GM23248 (cell line): ENCODE data around the gene ZFP36L1. TPM values are rescaled to one million over a fixed set of nuclear protein-coding genes. Genes with fewer than 3 reads are reported as not detected.

Experiments
- DNase-seq: peaks from one replicate; pipeline ENCODE4 v3.0.0-alpha.2; 2015
- H2AFZ ChIP-seq: fragments of 200-600 bp; sonication (generic); 2 replicates; pipeline ENCODE4 v1.6.1; 2016; ENCODE audit warnings: antibody characterized with exemption
- H3F3A ChIP-seq: fragments of 200-600 bp; sonication (generic); 2 replicates; pipeline ENCODE4 v1.6.1; 2016; ENCODE audit warnings: mild to moderate bottlenecking, antibody characterized with exemption, mixed run types; ENCODE audit not compliant: insufficient read depth
- H3K27ac ChIP-seq: fragments of 200-600 bp; sonication (generic); 2 replicates; pipeline ENCODE4 v1.5.1; 2016; ENCODE audit warnings: mild to moderate bottlenecking
- H3K27me3 ChIP-seq: fragments of 200-600 bp; sonication (generic); replicated peaks from 2 replicates; pipeline ENCODE4 v1.6.1; 2016; ENCODE audit warnings: mild to moderate bottlenecking; ENCODE audit not compliant: insufficient read depth
- H3K36me3 ChIP-seq: fragments of 200-600 bp; sonication (generic); 2 replicates; pipeline ENCODE4 v1.6.1; 2016; ENCODE audit warnings: low read depth, mild to moderate bottlenecking
- H3K4me1 ChIP-seq: fragments of 200-600 bp; sonication (generic); 2 replicates; pipeline ENCODE4 v1.6.1; 2016; ENCODE audit warnings: mild to moderate bottlenecking; ENCODE audit not compliant: insufficient read depth
- H3K4me2 ChIP-seq: fragments of 200-600 bp; sonication (generic); one replicate; pipeline ENCODE4 v1.6.1; 2016; ENCODE audit warnings: mild to moderate bottlenecking; ENCODE audit not compliant: unreplicated experiment
- H3K4me3 ChIP-seq: fragments of 200-600 bp; sonication (generic); 2 replicates; pipeline ENCODE4 v1.5.1; 2016; ENCODE audit warnings: mild to moderate bottlenecking
- H3K79me2 ChIP-seq: fragments of 200-600 bp; sonication (generic); 2 replicates; pipeline ENCODE4 v1.6.1; 2016; ENCODE audit warnings: mild to moderate bottlenecking; ENCODE audit not compliant: insufficient read depth
- H3K9ac ChIP-seq: fragments of 200-600 bp; sonication (generic); 2 replicates; pipeline ENCODE4 v1.6.1; 2016; ENCODE audit warnings: mild to moderate bottlenecking
- H3K9me2 ChIP-seq: fragments of 200-600 bp; sonication (generic); 2 replicates; pipeline ENCODE4 v1.6.1; 2016; ENCODE audit warnings: mixed run types, mild to moderate bottlenecking, moderate library complexity; ENCODE audit not compliant: insufficient read depth
- H3K9me3 ChIP-seq: fragments of 200-600 bp; sonication (generic); one replicate; pipeline ENCODE4 v1.6.1; 2017; ENCODE audit warnings: low read depth
- H4K20me1 ChIP-seq: fragments of 200-600 bp; sonication (generic); 2 replicates; pipeline ENCODE4 v1.6.0; 2016; ENCODE audit not compliant: insufficient read depth
- EZH2 ChIP-seq: fragments of 200-600 bp; sonication (generic); IDR thresholded peaks from 2 replicates; pipeline ENCODE4 v1.6.1; 2018; ENCODE audit warnings: antibody characterized with exemption, mild to moderate bottlenecking; ENCODE audit not compliant: insufficient read depth, poor library complexity, severe bottlenecking
- EZH2phosphoT487 ChIP-seq: fragments of 200-600 bp; sonication (generic); IDR thresholded peaks from 2 replicates; pipeline ENCODE4 v1.6.1; 2018; ENCODE audit warnings: antibody characterized with exemption, moderate library complexity, mild to moderate bottlenecking, low read depth; ENCODE audit not compliant: insufficient read depth
- WGBS, 2 experiments: methylation state at CpG; one replicate each; pipeline ENCODE4 v1.1.6; 2015 to 2017; ENCODE audit warnings: low lambda C conversion rate in 2 of 2, low coverage in 1 of 2; ENCODE audit errors: missing lambda C conversion rate in 2 of 2; 5-methylcytosine and 5-hydroxymethylcytosine counted together
- in situ Hi-C: fragments of 300-500 bp; cut with MboI; formaldehyde crosslinking; loops from 2 replicates; pipeline ENCODE4 v1.15.0; 2020
- polyA plus RNA-seq: library from polyadenylated mRNA; unstranded; fragments of >200 nt; fragmentation: Nextera tagmentation; extraction: Ambion mirVana; gene quantifications from 2 replicates; pipeline ENCODE4 v1.2.1, GENCODE V29; 2016
- total RNA-seq: library from RNA; depleted of rRNA; stranded (reverse); fragments of >200 nt; shearing (Covaris generic); gene quantifications from 2 replicates; pipeline ENCODE4 v1.2.3, GENCODE V29; 2014

The ZFP36L1 gene
- total and polyA plus RNA-seq, 2 experiments from 2014 or later: 92.9 to 599 TPM

GRCh38 chr14:68791078-68791901 is 1.6 kb downstream of the ZFP36L1 start:
- Histone ChIP-seq H3K4me3 (peak overlapping the region; percentile 80), H3K4me1 (peaks cover 20% of the 10 kb centered on the region), H3K79me2 (peaks cover 67% of the 10 kb centered on the region), H3K9me2 (no peaks in the 10 kb centered on the region), H3K36me3 (peaks cover 48% of the 10 kb centered on the region), H3K27me3 (no peaks in the 10 kb centered on the region), H3K27ac (peak overlapping the region; percentile 100), H3K9me3 (no peaks in the 10 kb centered on the region), H3K4me2 (peak overlapping the region; percentile 97), H3K9ac (peak overlapping the region; percentile 99), H4K20me1 (peaks cover 13% of the 10 kb centered on the region; the same call in 1 of the 2 replicates), H2AFZ (no peak overlapping the region), H3F3A (peaks cover 67% of the 10 kb centered on the region)
- no peak for TF ChIP-seq EZH2
- no peak for TF ChIP-seq EZH2phosphoT487
- in situ Hi-C loops: no loop called here
- WGBS, 2 experiments: 1 to 2% methylated on average over 14 to 15 of the region's 15 CpGs
- DNase-seq: peak; percentile 69

GRCh38 chr14:68790644-68791077 is 2.2 kb downstream of the ZFP36L1 start:
- in situ Hi-C loops: no loop called here
- Histone ChIP-seq H2AFZ (no peak overlapping the region), H3F3A (peaks cover 72% of the 10 kb centered on the region), H3K9me3 (no peaks in the 10 kb centered on the region), H3K36me3 (peaks cover 48% of the 10 kb centered on the region), H3K27ac (peak overlapping the region; percentile 100), H3K9ac (peak overlapping the region; percentile 99), H3K4me1 (peaks cover 26% of the 10 kb centered on the region), H4K20me1 (peaks cover 13% of the 10 kb centered on the region; the same call in 1 of the 2 replicates), H3K27me3 (no peaks in the 10 kb centered on the region), H3K4me3 (peak overlapping the region; percentile 80), H3K4me2 (peak overlapping the region; percentile 97), H3K9me2 (no peaks in the 10 kb centered on the region), H3K79me2 (peaks cover 64% of the 10 kb centered on the region)
- WGBS, 2 experiments: 0 to 3% methylated on average over 8 of the region's 8 CpGs
- DNase-seq: peak; percentile 49
- TF ChIP-seq EZH2: no peak
- TF ChIP-seq EZH2phosphoT487: no peak

- peak overlapping the region; percentile 100 for H3K27ac ChIP-seq
- peak overlapping the region; percentile 99 for H3K9ac ChIP-seq
- WGBS, 2 experiments: 1 to 2% methylated on average over 34 to 44 of the region's 45 CpGs
- H3K9me2 ChIP-seq: no peaks in the 10 kb centered on the region
- no peak overlapping the region for H2AFZ ChIP-seq
- peaks cover 76% of the 10 kb centered on the region for H3F3A ChIP-seq
- H3K9me3 ChIP-seq: no peaks in the 10 kb centered on the region
- TF ChIP-seq EZH2phosphoT487: no peak
- TF ChIP-seq EZH2: no peak
- peaks cover 13% of the 10 kb centered on the region; the same call in 1 of the 2 replicates for H4K20me1 ChIP-seq
- in situ Hi-C loops: loop anchor here (10.0 kb wide), 2 partner anchors 265 to 535 kb away; no protein-coding TSS in a partner anchor
- DNase-seq: peak; percentile 66
- peaks cover 48% of the 10 kb centered on the region for H3K36me3 ChIP-seq
- H3K4me2 ChIP-seq: peak overlapping the region; percentile 97
- H3K79me2 ChIP-seq: peaks cover 64% of the 10 kb centered on the region
- H3K4me3 ChIP-seq: peak overlapping the region; percentile 80
- H3K4me1 ChIP-seq: peaks cover 32% of the 10 kb centered on the region
- no peaks in the 10 kb centered on the region for H3K27me3 ChIP-seq
Measured at GRCh38 chr14:68789821-68790643, 2.8 kb downstream of the ZFP36L1 start.
